IgD-negative memory B cell (primary cell): ENCODE measurements around the gene RAD51C. TPM values are rescaled to one million over a fixed set of nuclear protein-coding genes. Genes with fewer than 3 reads are reported as not detected.
"Not testable (repeated sequence)": the region's sequence is repeated elsewhere in the genome, so short reads cannot be mapped to it uniquely, and the experiment has no call there.

Experiments used
- H3K27ac Mint-ChIP-seq, 3 donors: one replicate each; pipeline ENCODE4 v1.8.0; 2020 to 2022; ENCODE audit warnings: mild to moderate bottlenecking in 3 of 3, mixed read lengths in 3 of 3, moderate library complexity in 1 of 3
- H3K27me3 Mint-ChIP-seq: one replicate; pipeline ENCODE4 v1.8.0; 2021; ENCODE audit warnings: mixed read lengths
- H3K36me3 Mint-ChIP-seq: one replicate; pipeline ENCODE4 v1.8.0; 2020; ENCODE audit warnings: mild to moderate bottlenecking, mixed read lengths
- H3K4me1 Mint-ChIP-seq, 3 donors: one replicate each; pipeline ENCODE4 v1.8.0; 2020 to 2022; ENCODE audit warnings: mixed read lengths in 3 of 3, mild to moderate bottlenecking in 1 of 3
- H3K4me3 Mint-ChIP-seq, 4 donors: one replicate each; pipeline ENCODE4 v1.8.0; 2020 to 2022; ENCODE audit warnings: mild to moderate bottlenecking in 4 of 4, mixed read lengths in 4 of 4, moderate library complexity in 3 of 4
- H3K9me3 Mint-ChIP-seq, 3 donors: one replicate each; pipeline ENCODE4 v1.8.0; 2020 to 2021; ENCODE audit warnings: mixed read lengths in 3 of 3, mild to moderate bottlenecking in 1 of 3
- polyA plus RNA-seq: library from polyadenylated mRNA; unstranded; fragments of 300-500 nt; fragmentation: Illumina TruSeq; gene quantifications from one replicate; pipeline ENCODE4 v1.2.3, GENCODE V29; 2021

RAD51C gene
- polyA plus RNA-seq, 1 donor from 2014 or later = 36.1 TPM

DNA sequence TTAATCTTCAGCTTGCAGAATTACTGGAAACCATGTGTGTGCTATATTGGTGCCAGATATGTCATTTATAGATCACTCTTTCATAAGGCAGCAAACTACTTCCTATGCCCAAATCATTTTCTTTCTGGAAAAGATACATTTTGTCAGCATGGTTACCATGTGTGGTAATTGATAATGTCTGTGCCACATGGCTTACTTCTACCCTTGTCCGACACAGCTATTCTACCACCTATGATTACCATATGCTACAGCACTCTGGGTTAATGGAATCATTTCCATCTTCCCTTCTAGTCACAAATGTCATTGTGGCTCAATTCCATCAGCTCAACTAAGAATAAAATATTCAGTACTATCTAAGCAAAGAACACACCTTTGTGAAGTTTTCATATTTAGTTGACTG lies 55.3 kb downstream of the RAD51C start:
- Mint-ChIP-seq H3K27ac (no peak overlapping the region), H3K27me3 (no peaks in the 10 kb centered on the region), H3K9me3 (no peaks in the 10 kb centered on the region), H3K36me3 (peaks cover 3% of the 10 kb centered on the region), H3K4me3 (no peak overlapping the region), H3K4me1 (no peaks in the 10 kb centered on the region)

DNA sequence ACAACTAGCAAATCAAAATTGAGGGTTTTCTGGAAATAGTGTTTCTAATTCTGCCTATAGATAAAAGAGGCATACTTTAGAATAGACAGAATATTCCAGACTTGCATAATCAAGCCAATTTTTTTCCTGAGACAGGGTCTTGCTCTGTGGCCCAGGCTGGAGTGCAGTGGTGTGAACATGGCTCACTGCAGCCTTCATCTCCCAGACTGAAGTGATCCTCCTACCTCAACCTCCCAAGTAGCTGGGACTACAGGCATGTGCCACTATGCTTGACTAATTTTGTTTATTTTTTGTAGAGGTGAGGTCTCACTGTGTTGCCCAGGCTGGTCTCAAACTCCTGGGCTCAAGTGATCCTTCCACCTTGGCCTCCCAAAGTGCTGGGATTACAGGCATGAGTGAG lies 57.2 kb downstream of the RAD51C start:
- H3K9me3 Mint-ChIP-seq, H3K4me1 Mint-ChIP-seq, H3K27me3 Mint-ChIP-seq, H3K27ac Mint-ChIP-seq, H3K4me3 Mint-ChIP-seq, H3K36me3 Mint-ChIP-seq: not testable (repeated sequence)

DNA sequence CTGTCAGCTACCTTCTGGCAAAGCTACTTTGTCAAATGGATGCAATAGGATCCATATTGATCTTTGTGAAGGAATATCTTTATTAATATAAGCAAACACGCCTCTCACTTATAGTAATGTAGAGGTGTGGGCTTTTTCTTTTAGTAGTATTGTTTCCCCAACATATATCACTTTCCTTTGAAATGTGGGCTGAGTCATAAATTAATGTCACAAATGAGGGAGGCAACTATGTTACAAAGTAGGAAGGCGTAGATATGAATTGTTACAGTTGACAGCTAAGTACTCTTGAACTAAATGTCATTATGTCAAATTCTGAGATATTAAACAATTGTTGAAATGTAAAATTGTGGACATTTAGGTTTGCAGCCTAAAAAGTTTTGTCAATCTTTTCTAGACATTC lies 60.6 kb downstream of the RAD51C start:
- H3K27ac Mint-ChIP-seq = no peak overlapping the region
- H3K36me3 Mint-ChIP-seq = peaks cover 3% of the 10 kb centered on the region
- peaks cover 20% of the 10 kb centered on the region for H3K27me3 Mint-ChIP-seq
- peaks cover 5 to 14% (median 7%) of the 10 kb centered on the region in 3 donors for H3K4me1 Mint-ChIP-seq
- H3K4me3 Mint-ChIP-seq = peak overlapping the region in 1 of 4 donors; percentile 62
- H3K9me3 Mint-ChIP-seq = peaks cover 0 to 4% (median 0%) of the 10 kb centered on the region in 3 donors

GRCh38 chr17:58755269-58755576 lies 62.8 kb downstream of the RAD51C start:
- Mint-ChIP-seq H3K27ac (peak overlapping the region in 1 of 3 donors; percentile 47), H3K36me3 (peaks cover 3% of the 10 kb centered on the region), H3K9me3 (peaks cover 0 to 4% (median 0%) of the 10 kb centered on the region in 3 donors), H3K4me1 (peaks cover 5 to 14% (median 7%) of the 10 kb centered on the region in 3 donors), H3K4me3 (peak overlapping the region; percentile 79 to 90 (median 82)), H3K27me3 (peaks cover 30% of the 10 kb centered on the region)

- Mint-ChIP-seq H3K4me3 (peak within 1 kb of the TSS; percentile 84 to 96 (median 91)), H3K36me3 (peaks cover 3% of the 10 kb centered on the region), H3K27ac (peak within 1 kb of the TSS in 1 of 3 donors; percentile 89), H3K4me1 (peaks cover 5 to 14% (median 9%) of the 10 kb centered on the region in 3 donors), H3K27me3 (peaks cover 35% of the 10 kb centered on the region), H3K9me3 (peaks cover 0 to 4% (median 0%) of the 10 kb centered on the region in 3 donors)
Measured at GRCh38 chr17:58755577-58756245, 63.3 kb downstream of the RAD51C start, which contains the start of gene PPM1E. Gene PPM1E, plus strand, starts transcription at chr17:58755854.

- Mint-ChIP-seq H3K4me3 (peak overlapping the region; percentile 84 to 96 (median 91)), H3K27ac (peak overlapping the region in 1 of 3 donors; percentile 89), H3K9me3 (peaks cover 0 to 6% (median 0%) of the 10 kb centered on the region in 3 donors), H3K4me1 (peaks cover 5 to 14% (median 9%) of the 10 kb centered on the region in 3 donors), H3K36me3 (peaks cover 3% of the 10 kb centered on the region), H3K27me3 (peaks cover 39% of the 10 kb centered on the region)
Measured at GRCh38 chr17:58756246-58757161, 64.1 kb downstream of the RAD51C start.

GRCh38 chr17:58757162-58757613 lies 64.8 kb downstream of the RAD51C start:
- Mint-ChIP-seq H3K27me3 (peaks cover 41% of the 10 kb centered on the region), H3K27ac (peak overlapping the region in 1 of 3 donors; percentile 89), H3K9me3 (peaks cover 0 to 6% (median 0%) of the 10 kb centered on the region in 3 donors), H3K4me3 (peak overlapping the region; percentile 84 to 96 (median 91)), H3K4me1 (peaks cover 5 to 14% (median 9%) of the 10 kb centered on the region in 3 donors), H3K36me3 (peaks cover 3% of the 10 kb centered on the region)

GRCh38 chr17:58758890-58759289 lies 66.5 kb downstream of the RAD51C start:
- H3K4me1 Mint-ChIP-seq = peaks cover 5 to 10% (median 9%) of the 10 kb centered on the region in 3 donors
- H3K27ac Mint-ChIP-seq = no peak overlapping the region
- H3K9me3 Mint-ChIP-seq = peaks cover 0 to 6% (median 0%) of the 10 kb centered on the region in 3 donors

DNA sequence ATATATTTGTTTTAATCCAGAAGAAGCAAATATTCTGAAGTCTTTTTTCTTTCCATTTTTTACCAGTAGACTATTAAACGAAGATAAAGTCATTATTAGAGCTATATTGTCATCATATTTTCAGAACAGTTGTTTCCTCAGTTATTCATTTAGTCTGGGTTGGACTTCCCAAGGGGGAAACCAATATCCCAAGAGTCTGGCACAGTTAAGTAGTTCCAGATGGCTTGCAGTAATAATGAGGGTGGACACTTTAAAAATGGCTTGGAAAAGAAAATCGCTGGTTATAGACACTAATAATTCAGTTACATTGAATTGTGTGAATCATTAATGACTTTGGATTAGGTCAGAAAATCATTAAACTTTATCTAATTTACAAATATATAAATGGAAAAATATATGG lies 67.1 kb downstream of the RAD51C start:
- H3K9me3 Mint-ChIP-seq = peaks cover 0 to 6% (median 0%) of the 10 kb centered on the region in 3 donors
- H3K27me3 Mint-ChIP-seq = peaks cover 39% of the 10 kb centered on the region
- no peak overlapping the region for H3K4me3 Mint-ChIP-seq
- peaks cover 5 to 10% (median 9%) of the 10 kb centered on the region in 3 donors for H3K4me1 Mint-ChIP-seq
- H3K36me3 Mint-ChIP-seq = peaks cover 3% of the 10 kb centered on the region
- H3K27ac Mint-ChIP-seq = no peak overlapping the region

More at GRCh38 chr17:58758890-58759289, 66.5 kb downstream of the RAD51C start:
- Mint-ChIP-seq H3K27me3 (peaks cover 41% of the 10 kb centered on the region), H3K4me3 (no peak overlapping the region), H3K36me3 (peaks cover 3% of the 10 kb centered on the region)

GRCh38 chr17:58760248-58760647 lies 67.8 kb downstream of the RAD51C start:
- peaks cover 5 to 7% (median 7%) of the 10 kb centered on the region in 3 donors for H3K4me1 Mint-ChIP-seq
- H3K9me3 Mint-ChIP-seq = peaks cover 0 to 4% (median 0%) of the 10 kb centered on the region in 3 donors
- H3K27ac Mint-ChIP-seq = no peak overlapping the region
- peaks cover 3% of the 10 kb centered on the region for H3K36me3 Mint-ChIP-seq
- peak overlapping the region in 1 of 4 donors; percentile 26 for H3K4me3 Mint-ChIP-seq
- H3K27me3 Mint-ChIP-seq = peaks cover 35% of the 10 kb centered on the region

- Mint-ChIP-seq H3K36me3 (no peaks in the 10 kb centered on the region), H3K4me3 (no peak overlapping the region), H3K9me3 (peaks cover 0 to 2% (median 0%) of the 10 kb centered on the region in 3 donors), H3K27ac (no peak overlapping the region), H3K4me1 (peaks cover 0 to 1% (median 0%) of the 10 kb centered on the region in 3 donors), H3K27me3 (peaks cover 23% of the 10 kb centered on the region)
Measured at GRCh38 chr17:58763263-58763662, 70.9 kb downstream of the RAD51C start.

GRCh38 chr17:58764373-58764772 lies 72.0 kb downstream of the RAD51C start:
- Mint-ChIP-seq H3K4me1 (peaks cover 0 to 1% (median 0%) of the 10 kb centered on the region in 3 donors), H3K36me3 (no peaks in the 10 kb centered on the region), H3K9me3 (peaks cover 0 to 2% (median 0%) of the 10 kb centered on the region in 3 donors), H3K27ac (no peak overlapping the region), H3K4me3 (no peak overlapping the region), H3K27me3 (peaks cover 15% of the 10 kb centered on the region)

DNA sequence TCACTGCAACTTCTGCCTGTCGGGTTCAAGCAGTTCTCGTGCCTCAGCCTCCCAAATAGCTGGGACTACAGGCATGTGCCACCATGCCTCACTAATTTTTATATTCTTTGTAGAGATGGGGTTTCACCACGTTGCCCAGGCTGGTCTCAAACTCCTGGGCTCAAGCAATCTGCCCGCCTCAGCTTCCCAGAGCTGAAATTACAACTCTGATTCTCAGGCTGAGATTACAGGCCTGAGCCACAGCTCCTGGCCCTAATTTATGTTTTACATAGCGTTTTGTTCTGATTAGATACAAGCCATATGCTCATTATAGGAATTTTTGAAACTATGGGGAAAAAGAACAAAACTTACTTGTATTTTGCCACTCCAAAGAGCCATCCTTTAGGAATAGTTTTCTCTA lies 86.1 kb downstream of the RAD51C start:
- H3K36me3 Mint-ChIP-seq, H3K27ac Mint-ChIP-seq, H3K4me1 Mint-ChIP-seq, H3K4me3 Mint-ChIP-seq, H3K9me3 Mint-ChIP-seq, H3K27me3 Mint-ChIP-seq: not testable (repeated sequence)

- H3K27ac Mint-ChIP-seq = no peak overlapping the region
- H3K4me3 Mint-ChIP-seq = no peak overlapping the region
- no peaks in the 10 kb centered on the region for H3K27me3 Mint-ChIP-seq
- no peaks in the 10 kb centered on the region for H3K36me3 Mint-ChIP-seq
- H3K9me3 Mint-ChIP-seq = no peaks in the 10 kb centered on the region
- H3K4me1 Mint-ChIP-seq = no peaks in the 10 kb centered on the region
Measured at GRCh38 chr17:58779446-58779845, 87.0 kb downstream of the RAD51C start.

GRCh38 chr17:58783380-58783779 lies 91.0 kb downstream of the RAD51C start:
- Mint-ChIP-seq H3K9me3 (no peaks in the 10 kb centered on the region), H3K36me3 (no peaks in the 10 kb centered on the region), H3K4me1 (no peaks in the 10 kb centered on the region), H3K27me3 (no peaks in the 10 kb centered on the region), H3K27ac (no peak overlapping the region), H3K4me3 (no peak overlapping the region)
